OCI-LY7 (cell line): ENCODE data around the gene ZFTA. TPM values are rescaled to one million over a fixed set of nuclear protein-coding genes. Genes with fewer than 3 reads are reported as not detected.
A peak's percentile ranks its signal among the peaks of the same experiment; 100 is the strongest.

ENCODE experiments used
- BruUV-seq: library from RNA; stranded (reverse); fragments of 400-500 nt; replicated peaks from 2 replicates; lab custom pipeline; 2021; lab: Mats Ljungman, UMichigan
- CTCF ChIA-PET: fragments of 300-600 bp; sonication (Branson Sonifier 250); formaldehyde crosslinking; loops from one replicate; lab custom pipeline; 2022; ENCODE audit warnings: antibody characterized with exemption; ENCODE audit not compliant: unreplicated experiment; lab: Charles Lee
- POLR2A ChIA-PET: fragments of 300-600 bp; sonication (Branson Sonifier 250); formaldehyde crosslinking; loops from one replicate; lab custom pipeline; 2022; ENCODE audit warnings: antibody characterized with exemption; lab: Charles Lee
- DNase-seq: peaks from one replicate; pipeline ENCODE4 v3.0.0-alpha.2; 2015; ENCODE audit warnings: low spot score
- H2AFZ ChIP-seq: fragments of 200-600 bp; sonication (generic), shearing (Covaris generic); 2 replicates; pipeline ENCODE4 v1.6.1; 2014; ENCODE audit warnings: mild to moderate bottlenecking, antibody characterized with exemption, low read length, moderate library complexity
- H3K27ac ChIP-seq: fragments of 200-600 bp; sonication (generic); 2 replicates; pipeline ENCODE4 v1.5.1; 2014; ENCODE audit warnings: mixed run types, low read depth, mild to moderate bottlenecking, moderate library complexity, low read length, inconsistent platforms; ENCODE audit not compliant: poor library complexity, severe bottlenecking
- H3K36me3 ChIP-seq: fragments of 200-600 bp; sonication (generic); 2 replicates; pipeline ENCODE4 v1.6.1; 2014; ENCODE audit warnings: mild to moderate bottlenecking, antibody characterized with exemption, low read length, moderate library complexity, mixed read lengths; ENCODE audit not compliant: insufficient read depth
- H3K4me1 ChIP-seq: fragments of 200-600 bp; sonication (generic); 2 replicates; pipeline ENCODE4 v1.5.1; 2014; ENCODE audit warnings: mild to moderate bottlenecking, low read length; ENCODE audit not compliant: insufficient read depth, poor library complexity, severe bottlenecking
- H3K4me2 ChIP-seq: fragments of 200-600 bp; sonication (generic); 2 replicates; pipeline ENCODE4 v1.6.1; 2014; ENCODE audit warnings: mild to moderate bottlenecking, low read length
- H3K4me3 ChIP-seq: fragments of 200-600 bp; sonication (generic); 2 replicates; pipeline ENCODE4 v1.5.1; 2014; ENCODE audit warnings: mild to moderate bottlenecking, low read depth, low read length; ENCODE audit not compliant: poor library complexity, severe bottlenecking
- H3K79me2 ChIP-seq: fragments of 200-600 bp; sonication (generic); 2 replicates; pipeline ENCODE4 v1.6.1; 2016; ENCODE audit warnings: low read depth, mild to moderate bottlenecking, low read length, moderate library complexity, mixed read lengths; ENCODE audit not compliant: insufficient read depth
- H3K9me2 ChIP-seq: fragments of 200-600 bp; sonication (generic); 2 replicates; pipeline ENCODE4 v1.6.1; 2016; ENCODE audit warnings: mild to moderate bottlenecking, low read length, mixed read lengths; ENCODE audit not compliant: insufficient read depth
- H3K9me3 ChIP-seq: fragments of 200-600 bp; sonication (generic); 2 replicates; pipeline ENCODE4 v1.6.1; 2014; ENCODE audit warnings: mild to moderate bottlenecking, mixed run types, low read length, mixed read lengths
- H4K20me1 ChIP-seq: fragments of 200-600 bp; sonication (generic); 2 replicates; pipeline ENCODE4 v1.6.1; 2014; ENCODE audit warnings: mild to moderate bottlenecking, antibody characterized with exemption, low read length, moderate library complexity, mixed read lengths; ENCODE audit not compliant: insufficient read depth
- CTCF ChIP-seq: fragments of 200-600 bp; sonication (generic); conservative IDR thresholded peaks from 2 replicates; pipeline ENCODE4 v1.5.1; 2014; ENCODE audit warnings: mild to moderate bottlenecking, antibody characterized with exemption, low read length, moderate library complexity, mixed read lengths
- EZH2phosphoT487 ChIP-seq: fragments of 200-600 bp; sonication (generic); IDR thresholded peaks from 2 replicates; pipeline ENCODE4 v1.6.1; 2018; ENCODE audit warnings: low read depth, borderline replicate concordance, mild to moderate bottlenecking, mixed run types, antibody characterized with exemption, low read length, moderate library complexity, mixed read lengths
- intact Hi-C: fragments of 100-400 bp; cut with micrococcal nuclease; formaldehyde crosslinking; loops from one replicate; pipeline ENCODE4 v1.10.0; 2022; ENCODE audit not compliant: unreplicated experiment
- total RNA-seq, 2 experiments: library from RNA; depleted of rRNA in 1 of 2; stranded (reverse); fragments of >200 nt in 1 of 2; shearing (Covaris generic) in 1 of 2; gene quantifications; 2 replicates each; pipeline ENCODE4 v1.2.3, GENCODE V29; 2014 to 2022

ZFTA gene
- total RNA-seq, 2 experiments from 2014 or later, result 6.8 to 12.7 TPM

- H3K9me2 ChIP-seq, result no peaks in the 10 kb centered on the region
- H3K4me3 ChIP-seq, result peak overlapping the region; percentile 91
- no TSS peak for BruUV-seq
- H4K20me1 ChIP-seq, result peaks cover 12% of the 10 kb centered on the region; the same call in 1 of the 2 replicates
- DNase-seq, result peak; percentile 55
- H3K4me1 ChIP-seq, result peaks cover 20% of the 10 kb centered on the region
- CTCF ChIA-PET, result no interaction called here
- H3K27ac ChIP-seq, result no peak overlapping the region
- H3K4me2 ChIP-seq, result peak overlapping the region; percentile 78
- H2AFZ ChIP-seq, result peak overlapping the region; percentile 87
- no peak for TF ChIP-seq CTCF
- no peak for TF ChIP-seq EZH2phosphoT487
- intact Hi-C loops, result loop anchor here (2.0 to 5.0 kb wide), 4 partner anchors 43 to 378 kb away; partner anchors contain the start of genes MARK2, NAA40 and SPINDOC
- H3K9me3 ChIP-seq, result no peaks in the 10 kb centered on the region
- H3K36me3 ChIP-seq, result no peaks in the 10 kb centered on the region
- 0 out of 2 replicates have a peak, but pooled peaks cover 6% of the 10 kb centered on the region for H3K79me2 ChIP-seq
- POLR2A ChIA-PET, result no interaction called here
These were observed 603 bp upstream of the ZFTA start for GRCh38 chr11:63769042-63769713.

- POLR2A ChIA-PET, result no interaction called here
These were observed 874 bp downstream of the ZFTA start for GRCh38 chr11:63767565-63768236.

More at GRCh38 chr11:63767565-63768236, 874 bp downstream of the ZFTA start:
- Histone ChIP-seq H3K9me3 (no peaks in the 10 kb centered on the region), H3K36me3 (no peaks in the 10 kb centered on the region; the same call in 1 of the 2 replicates), H2AFZ (peak overlapping the region; percentile 42; the same call in 1 of the 2 replicates), H4K20me1 (peaks cover 12% of the 10 kb centered on the region; the same call in 1 of the 2 replicates), H3K27ac (peak overlapping the region; percentile 52), H3K4me3 (peak overlapping the region; percentile 91), H3K9me2 (no peaks in the 10 kb centered on the region), H3K4me2 (peak overlapping the region; percentile 100), H3K79me2 (0 out of 2 replicates have a peak, but pooled peaks cover 6% of the 10 kb centered on the region), H3K4me1 (peaks cover 20% of the 10 kb centered on the region)
- DNase-seq, result peak; percentile 69
- CTCF ChIA-PET, result interaction anchor here (0.6 kb wide), 1 partner anchor 9 kb away, joined by 3 read pairs; no protein-coding TSS in a partner anchor
- intact Hi-C loops, result loop anchor here (2.0 to 5.0 kb wide), 4 partner anchors 45 to 380 kb away; partner anchors contain the start of genes MARK2, NAA40 and SPINDOC
- TSS peak; percentile 75 for BruUV-seq
- TF ChIP-seq EZH2phosphoT487 (no peak), CTCF (no peak; the same call in 1 of the 2 replicates)
